Progenitor cell of endocrine pancreas (in vitro differentiated cells): ENCODE measurements around the gene SLC35A5. TPM values are rescaled to one million over a fixed set of nuclear protein-coding genes. Genes with fewer than 3 reads are reported as not detected.

Experiments used
- DNase-seq: peaks from one replicate; pipeline ENCODE4 v3.0.0; 2021; ENCODE audit warnings: low spot score; ENCODE audit not compliant: unreplicated experiment
- H3K27ac Mint-ChIP-seq: 2 replicates; pipeline ENCODE4 v1.8.0; 2021; ENCODE audit warnings: mild to moderate bottlenecking, moderate library complexity, mixed read lengths
- H3K27me3 Mint-ChIP-seq: 2 replicates; pipeline ENCODE4 v1.8.0; 2021; ENCODE audit warnings: mixed read lengths
- H3K36me3 Mint-ChIP-seq: 2 replicates; pipeline ENCODE4 v1.8.0; 2022; ENCODE audit warnings: mixed read lengths; ENCODE audit not compliant: insufficient read depth
- H3K4me1 Mint-ChIP-seq: 2 replicates; pipeline ENCODE4 v1.8.0; 2021; ENCODE audit warnings: low read depth, mixed read lengths
- H3K4me3 Mint-ChIP-seq: 2 replicates; pipeline ENCODE4 v1.8.0; 2021; ENCODE audit warnings: low read depth, mild to moderate bottlenecking, moderate library complexity, mixed read lengths
- H3K9me3 Mint-ChIP-seq: 2 replicates; pipeline ENCODE4 v1.8.0; 2021; ENCODE audit warnings: low read depth, mixed read lengths
- CTCF ChIP-seq: fragments of 200-600 bp; sonication (generic); IDR thresholded peaks from one replicate; pipeline ENCODE4 v1.5.0; 2021; ENCODE audit warnings: antibody characterized with exemption, mild to moderate bottlenecking; ENCODE audit not compliant: unreplicated experiment
- total RNA-seq: library from RNA; stranded (reverse); gene quantifications from 2 replicates; pipeline ENCODE4 v1.2.1, GENCODE V29; 2021

The SLC35A5 gene
- total RNA-seq, 1 donor from 2014 or later, result 33.8 TPM

- Mint-ChIP-seq H3K9me3 (no peaks in the 10 kb centered on the region), H3K4me3 (no peak overlapping the region), H3K4me1 (no peaks in the 10 kb centered on the region), H3K27me3 (no peaks in the 10 kb centered on the region), H3K36me3 (no peaks in the 10 kb centered on the region), H3K27ac (no peak overlapping the region)
- no peak for TF ChIP-seq CTCF
- DNase-seq, result no peak
These were observed 71.9 kb downstream of the SLC35A5 start for GRCh38 chr3:112633757-112634156.

- no peak for TF ChIP-seq CTCF
- no peak for DNase-seq
- Mint-ChIP-seq H3K27me3 (no peaks in the 10 kb centered on the region), H3K9me3 (no peaks in the 10 kb centered on the region), H3K36me3 (no peaks in the 10 kb centered on the region), H3K4me3 (no peak overlapping the region), H3K4me1 (no peaks in the 10 kb centered on the region), H3K27ac (no peak overlapping the region)
These were observed 73.1 kb downstream of the SLC35A5 start for GRCh38 chr3:112634786-112635541.

Other genes starting within 250 kb of the SLC35A5 start
- 37.4 and 42.1 TPM in 2 replicates for gene CD200, start 228.9 kb upstream of the SLC35A5 start, total RNA-seq
- gene BTLA, start 62.6 kb upstream of the SLC35A5 start, total RNA-seq, result not detected in 2 replicates
- 26.9 and 30.8 TPM in 2 replicates for gene ATG3, start 83 bp upstream of the SLC35A5 start, total RNA-seq
- 9.1 and 13.3 TPM in 2 replicates for gene CCDC80, start 79.1 kb downstream of the SLC35A5 start, total RNA-seq